Measurements from ENCODE around the gene RPS6KC1.
"Not testable (repeated sequence)": the region's sequence is repeated elsewhere in the genome, so short reads cannot be mapped to it uniquely, and the experiment has no call there.

Gene RPS6KC1

DNA sequence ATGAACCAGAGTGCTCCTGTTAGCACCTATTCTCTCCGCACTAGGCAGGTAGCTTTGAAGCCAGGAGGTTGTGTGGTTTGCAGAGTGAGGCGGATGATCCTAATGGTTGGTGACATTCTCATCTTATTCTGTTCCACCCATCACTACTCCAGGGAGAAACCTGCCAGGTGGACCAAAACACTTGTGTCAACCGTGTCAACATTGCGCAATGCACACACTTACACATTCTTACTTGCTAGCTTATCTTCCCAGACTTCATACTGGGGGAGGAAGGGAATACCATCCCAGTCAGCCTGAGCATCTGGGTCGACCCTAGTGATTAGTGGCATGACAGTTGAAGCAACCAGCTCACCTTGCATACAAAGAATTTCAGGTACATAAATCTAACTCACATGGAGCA lies 236.9 kb downstream of the RPS6KC1 start:
- DNase-seq = no peak

- DNase-seq = no peak
Measured at GRCh38 chr1:213291526-213291925, 240.5 kb downstream of the RPS6KC1 start.

- no peak for DNase-seq
Measured at GRCh38 chr1:213292614-213293013, 241.6 kb downstream of the RPS6KC1 start.

DNA sequence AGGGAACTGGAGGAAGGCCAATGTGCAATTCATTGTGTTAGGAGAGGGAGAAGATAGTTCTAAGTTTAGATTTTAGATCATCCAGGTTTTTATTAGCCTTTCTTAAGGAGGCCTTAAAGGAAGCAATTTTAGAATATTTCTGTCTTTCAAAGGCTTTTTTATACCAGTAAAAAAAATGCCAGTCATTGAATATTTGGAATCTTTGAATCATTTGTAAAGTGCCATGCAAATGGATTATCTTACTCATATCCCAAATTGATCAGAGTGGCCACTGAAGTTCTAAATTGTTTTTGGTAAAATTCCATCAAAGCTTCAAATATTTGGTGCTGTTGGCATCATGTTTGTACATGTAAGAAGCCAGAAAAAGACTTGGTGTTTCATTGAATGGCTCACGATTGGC lies 244.8 kb downstream of the RPS6KC1 start:
- DNase-seq = no peak

- DNase-seq = no peak
Measured at GRCh38 chr1:213296558-213296957, 245.5 kb downstream of the RPS6KC1 start.

DNA sequence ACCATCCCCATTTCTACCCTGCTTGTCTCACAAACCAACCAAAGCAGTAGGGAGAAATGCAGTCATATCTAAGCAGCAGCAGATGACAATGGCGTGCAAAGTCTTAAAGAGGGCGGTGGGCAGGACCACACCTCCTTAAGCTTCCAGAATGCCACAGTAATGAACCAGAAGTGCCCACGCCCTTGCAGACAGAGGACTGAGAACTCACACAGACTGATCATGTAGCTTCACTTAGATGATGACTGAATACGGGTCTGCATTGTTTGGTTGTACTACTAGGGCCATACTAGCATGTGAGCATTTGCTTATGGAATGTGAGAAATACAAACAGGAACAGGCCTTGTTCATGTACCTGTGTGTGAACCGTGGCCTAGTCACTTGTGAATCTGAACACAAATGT lies 246.0 kb downstream of the RPS6KC1 start:
- DNase-seq = no peak

GRCh38 chr1:213300433-213300832 lies 249.4 kb downstream of the RPS6KC1 start:
- DNase-seq = no peak

- DNase-seq = not testable (repeated sequence)
Measured at GRCh38 chr1:213301524-213301923, 250.5 kb downstream of the RPS6KC1 start.

GRCh38 chr1:213303286-213303685 lies 252.2 kb downstream of the RPS6KC1 start:
- DNase-seq = no peak

GRCh38 chr1:213315571-213315970 lies 264.5 kb downstream of the RPS6KC1 start:
- no peak for DNase-seq

DNA sequence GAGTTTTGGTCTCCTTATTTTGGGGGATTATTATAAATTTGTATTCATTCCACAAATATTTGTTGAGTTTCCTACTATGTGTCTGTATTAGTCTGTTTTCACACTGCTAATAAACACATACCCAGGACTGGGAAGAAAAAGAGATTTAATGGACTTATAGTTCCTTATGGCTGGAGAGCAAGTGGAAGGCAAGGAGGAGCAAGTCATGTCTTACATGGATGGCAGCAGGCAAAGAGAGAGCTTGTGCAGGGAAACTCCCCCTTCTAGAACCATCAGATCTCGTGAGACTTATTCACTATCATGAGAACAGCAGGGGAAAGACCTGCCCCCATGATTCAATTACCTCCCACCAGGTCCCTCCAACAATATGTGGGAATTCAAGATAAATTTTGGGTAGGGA lies 267.4 kb downstream of the RPS6KC1 start:
- DNase-seq = not testable (repeated sequence)

- DNase-seq = no peak
Measured at GRCh38 chr1:213320191-213320870, 269.3 kb downstream of the RPS6KC1 start.

Data from NCI-H2029 (cell line).